ENCODE results near the gene MACO1.

The MACO1 gene

GRCh38 chr1:25524568-25525360 lies 94.1 kb downstream of the MACO1 start:
- DNase-seq (ENCODE audit: low read depth) = no peak

- DNase-seq (ENCODE audit: low read depth) = no peak
Measured at GRCh38 chr1:25525361-25525688, 94.6 kb downstream of the MACO1 start.

DNA sequence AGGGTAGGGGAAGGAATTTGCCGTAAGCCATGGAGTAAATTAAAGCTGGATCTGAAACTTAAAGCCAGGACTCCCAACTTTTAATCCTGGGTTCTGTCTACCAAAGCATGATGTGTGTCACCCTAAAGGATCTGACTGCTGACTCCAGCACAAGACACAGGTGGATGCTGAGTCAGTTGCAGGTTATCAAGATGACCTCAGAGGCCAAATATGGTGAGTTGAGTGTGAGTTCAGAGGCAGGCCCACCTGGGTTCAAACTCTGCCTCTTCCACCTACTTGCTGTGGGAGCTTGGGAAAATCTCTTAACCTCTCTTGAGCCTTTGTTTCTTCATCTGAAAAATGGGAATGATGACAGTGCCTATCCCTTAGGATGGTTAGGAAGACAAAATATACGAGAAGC lies 96.1 kb downstream of the MACO1 start:
- DNase-seq (ENCODE audit: low read depth) = no peak

DNA sequence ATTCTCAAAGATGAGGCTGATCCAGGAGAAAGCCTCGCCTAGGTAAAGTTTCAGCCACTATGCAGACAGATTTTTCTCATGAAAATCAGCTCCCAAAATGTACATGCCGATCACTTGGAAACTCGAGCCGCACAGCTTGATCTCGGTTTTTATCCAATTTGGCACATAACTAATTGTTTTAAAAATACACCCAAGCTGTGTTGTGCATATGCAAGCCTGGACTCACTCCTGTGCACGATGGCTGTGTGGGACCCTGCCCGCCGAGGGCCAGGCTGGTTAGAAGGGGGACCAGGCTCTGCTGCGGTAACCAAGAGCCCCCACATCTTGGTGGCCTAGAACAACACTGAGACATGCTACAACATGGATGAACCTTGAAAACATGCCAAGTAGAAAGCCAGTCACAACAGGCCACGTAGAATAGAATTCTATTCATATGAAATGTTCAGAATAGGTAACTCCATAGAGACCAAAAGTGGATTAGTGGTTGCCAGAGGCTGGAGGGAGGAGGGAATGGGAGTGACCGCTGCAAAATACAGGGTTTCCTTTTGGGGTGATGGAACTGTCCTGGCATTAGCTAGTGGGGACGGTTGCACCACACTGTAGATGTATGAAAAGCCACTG lies 96.6 kb downstream of the MACO1 start:
- DNase-seq (ENCODE audit: low read depth) = no peak

DNA sequence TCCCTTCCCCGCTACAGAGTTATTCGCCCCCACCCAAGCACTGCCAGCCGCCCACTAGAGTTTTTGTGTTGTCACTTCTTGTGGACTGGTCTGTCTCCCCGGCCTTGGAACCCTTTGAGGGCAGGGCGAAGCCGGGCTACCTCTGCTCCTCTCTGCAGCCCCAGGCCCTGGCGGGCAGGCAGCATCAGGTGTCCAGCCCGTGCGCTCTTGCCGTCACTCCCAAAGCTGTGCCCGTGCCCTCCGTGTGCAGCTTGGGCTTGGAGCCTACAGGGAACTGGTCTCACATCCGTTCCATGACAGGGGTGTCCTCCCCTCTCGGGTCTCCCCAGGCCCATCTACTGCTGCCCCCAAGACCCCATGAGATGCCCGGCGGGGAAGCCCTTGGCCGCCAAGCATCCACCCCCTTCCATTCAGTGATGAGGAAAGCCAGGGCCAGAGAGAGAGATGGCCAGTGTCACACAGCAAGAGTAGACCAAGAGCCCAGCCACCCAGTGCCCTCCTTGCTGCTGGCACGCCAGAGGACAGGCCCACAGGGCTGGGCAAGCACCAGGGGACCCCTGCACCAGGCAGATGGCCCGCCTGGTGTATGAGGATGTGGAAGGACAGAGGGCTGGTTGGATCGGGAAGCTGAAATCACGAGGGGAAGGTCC lies 97.4 kb downstream of the MACO1 start:
- no peak for DNase-seq (ENCODE audit: low read depth)

DNA sequence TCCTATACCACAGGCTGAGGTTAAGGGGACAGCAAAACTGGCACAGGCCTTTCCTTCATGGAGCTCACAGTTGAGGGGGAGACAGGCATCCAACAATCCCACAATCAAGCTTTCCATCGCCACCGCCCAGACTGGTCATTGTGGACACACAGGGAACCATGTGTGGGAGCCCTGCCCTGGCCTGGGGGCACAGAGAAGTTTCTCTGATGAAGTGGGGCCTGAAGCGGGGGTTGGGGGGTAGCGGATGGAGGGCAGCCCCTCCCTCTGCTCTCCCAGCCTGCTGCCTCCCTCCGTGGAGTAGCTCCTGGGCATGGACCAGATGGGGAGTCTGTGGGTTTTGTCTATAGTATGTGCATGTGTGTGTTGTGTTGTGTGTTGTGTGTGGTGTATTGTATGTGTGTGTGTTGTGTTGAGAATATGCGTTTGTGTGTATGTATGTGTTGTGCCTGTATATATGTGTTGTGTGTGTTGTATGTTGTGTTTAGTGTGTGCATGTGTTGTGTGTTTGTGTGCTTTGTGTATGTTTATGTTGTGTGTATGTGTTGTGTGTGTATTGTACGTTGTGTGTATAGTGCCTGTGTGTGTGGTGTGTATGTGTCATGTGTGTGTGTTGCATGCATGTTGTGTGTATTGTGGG lies 98.3 kb downstream of the MACO1 start:
- DNase-seq (ENCODE audit: low read depth) = no peak

DNA sequence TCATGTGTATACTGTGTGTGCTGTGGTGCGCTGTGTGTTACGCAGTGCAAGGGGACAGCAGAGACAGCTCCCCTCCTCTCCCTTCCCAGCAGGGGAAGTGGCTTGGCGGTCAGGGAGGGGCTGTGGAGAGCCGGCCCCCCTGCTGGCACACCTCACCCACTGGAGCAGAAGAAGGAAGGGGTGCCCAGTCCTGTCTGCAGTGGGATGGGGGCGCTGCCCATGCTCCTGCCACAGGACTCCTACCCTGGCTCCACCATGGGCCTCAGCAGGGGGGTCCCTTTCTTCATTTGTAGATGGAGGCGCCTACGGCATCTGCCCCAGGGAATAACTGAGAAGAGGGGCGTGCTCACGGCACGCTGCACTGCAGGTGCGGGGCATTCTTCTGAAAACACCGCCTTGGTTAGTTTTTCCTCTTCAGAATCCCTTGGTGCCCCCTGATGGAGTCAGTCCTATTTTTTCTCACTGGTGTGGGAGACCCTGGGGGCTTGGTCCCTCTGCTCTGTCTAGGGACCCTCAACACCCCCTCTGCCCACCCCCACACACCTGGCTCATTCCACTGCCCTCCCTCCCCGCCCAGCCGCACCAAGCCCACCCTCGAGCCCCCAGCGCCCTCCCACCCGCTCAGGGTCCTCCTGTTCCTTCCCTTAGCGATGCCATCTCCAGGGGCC lies 99.0 kb downstream of the MACO1 start:
- DNase-seq (ENCODE audit: low read depth) = no peak

- DNase-seq (ENCODE audit: low read depth) = no peak
Measured at GRCh38 chr1:25530186-25531081, 99.7 kb downstream of the MACO1 start.

- no peak for DNase-seq (ENCODE audit: low read depth)
Measured at GRCh38 chr1:25531082-25531461, 100.4 kb downstream of the MACO1 start.

DNA sequence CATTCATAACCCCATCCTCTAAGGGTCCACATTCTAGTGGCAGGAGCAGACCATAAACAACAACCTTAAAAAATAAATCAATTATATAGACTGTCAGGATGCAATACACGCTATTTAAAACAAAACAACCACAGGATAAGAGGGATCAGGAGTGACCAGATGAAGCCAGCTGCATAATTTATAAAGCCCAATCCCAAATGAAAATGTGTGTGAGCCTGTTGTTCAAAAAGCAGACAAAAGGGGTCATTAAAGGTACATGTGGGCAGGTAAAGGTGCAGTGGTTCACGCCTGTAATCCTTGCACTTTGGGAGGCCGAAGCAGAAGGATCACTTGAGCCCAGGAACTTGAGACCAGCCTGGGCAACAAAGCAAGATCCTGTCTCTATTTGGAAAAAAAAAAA lies 102.3 kb downstream of the MACO1 start:
- no peak for DNase-seq (ENCODE audit: low read depth)

- no peak for DNase-seq (ENCODE audit: low read depth)
Measured at GRCh38 chr1:25533775-25534409, 103.2 kb downstream of the MACO1 start.

GRCh38 chr1:25534410-25534788 lies 103.7 kb downstream of the MACO1 start:
- no peak for DNase-seq (ENCODE audit: low read depth)

GRCh38 chr1:25536124-25536523 lies 105.4 kb downstream of the MACO1 start:
- no peak for DNase-seq (ENCODE audit: low read depth)

- DNase-seq (ENCODE audit: low read depth) = no peak
Measured at GRCh38 chr1:25537153-25537831, 106.6 kb downstream of the MACO1 start.

DNA sequence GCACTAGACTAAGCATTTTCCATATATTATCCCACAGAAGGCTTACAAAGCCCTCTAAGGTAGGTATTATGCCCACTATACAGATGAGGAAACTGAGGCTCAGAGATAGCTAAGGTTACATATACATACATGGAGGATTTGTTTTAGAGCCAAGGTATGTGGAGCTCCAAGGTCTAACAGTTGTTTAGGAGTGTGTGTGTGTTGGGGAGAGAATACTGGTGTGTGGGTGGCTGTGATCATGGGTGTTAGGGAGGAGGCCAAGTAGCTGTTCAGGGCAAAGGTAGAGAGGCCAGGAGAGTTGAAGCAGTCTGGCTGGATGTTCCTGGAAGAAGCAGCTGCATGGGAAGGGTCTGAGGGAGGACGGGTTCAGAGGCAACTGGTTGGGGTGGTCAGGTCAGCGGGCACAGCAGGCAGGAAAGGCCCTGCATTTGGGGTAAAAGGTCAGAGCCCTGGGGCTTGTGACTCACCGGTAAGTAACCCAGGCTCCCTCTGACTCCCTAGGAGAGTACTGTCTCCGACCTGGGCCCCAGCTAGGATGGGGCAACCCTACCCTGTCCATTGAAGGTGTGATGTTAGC lies 107.6 kb downstream of the MACO1 start:
- no peak for DNase-seq (ENCODE audit: low read depth)

GRCh38 chr1:25540750-25541342 lies 110.1 kb downstream of the MACO1 start:
- no peak for DNase-seq (ENCODE audit: low read depth)

GRCh38 chr1:25541425-25541824 lies 110.7 kb downstream of the MACO1 start:
- no peak for DNase-seq (ENCODE audit: low read depth)

GRCh38 chr1:25541889-25542658 lies 111.4 kb downstream of the MACO1 start:
- no peak for DNase-seq (ENCODE audit: low read depth)

DNA sequence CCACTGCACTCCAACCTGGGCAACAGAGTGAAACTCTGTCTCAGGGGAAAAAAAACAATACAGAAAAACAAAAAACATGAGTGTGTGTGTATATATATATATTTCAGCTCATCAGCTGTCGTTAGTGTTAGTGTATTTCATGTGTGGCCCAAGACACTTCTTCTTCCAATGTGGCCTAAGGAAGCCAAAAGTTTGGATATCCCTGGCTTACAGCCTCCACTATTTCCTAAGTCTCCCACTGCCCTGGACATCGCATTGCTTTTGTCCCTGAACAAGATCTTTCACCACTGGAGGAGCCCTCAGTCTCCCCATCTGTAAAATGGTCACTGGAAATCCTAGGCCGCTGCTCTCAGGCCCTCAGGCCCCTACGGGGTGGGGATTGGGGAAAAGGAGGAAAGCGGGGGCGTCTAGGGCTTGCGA lies 112.3 kb downstream of the MACO1 start:
- DNase-seq (ENCODE audit: low read depth) = no peak

Data from iris pigment epithelial cell (primary cell).